Hepatocyte (in vitro differentiated cells): ENCODE results near the gene SPTBN2.

Source experiments
- CTCF ChIP-seq: fragments of 200-600 bp; sonication (generic); IDR thresholded peaks from 2 replicates; pipeline ENCODE4 v1.5.1; 2016; ENCODE audit warnings: antibody characterized with exemption, mild to moderate bottlenecking; ENCODE audit not compliant: poor library complexity
- EZH2 ChIP-seq: fragments of 200-600 bp; sonication (generic); IDR thresholded peaks from 2 replicates; pipeline ENCODE4 v1.6.1; 2016; ENCODE audit warnings: antibody characterized with exemption, mild to moderate bottlenecking, borderline replicate concordance
- EZH2phosphoT487 ChIP-seq: fragments of 200-600 bp; sonication (generic); IDR thresholded peaks from one replicate; pipeline ENCODE4 v1.6.1; 2018; ENCODE audit warnings: antibody characterized with exemption, mild to moderate bottlenecking, low read depth, moderate library complexity; ENCODE audit not compliant: unreplicated experiment, severe bottlenecking

- TF ChIP-seq EZH2 (no peak), CTCF (no peak), EZH2phosphoT487 (no peak)
Observed at GRCh38 chr11:66708094-66708493, 20.9 kb downstream of the SPTBN2 start.
